ENCODE data around the gene APP.

DNA sequence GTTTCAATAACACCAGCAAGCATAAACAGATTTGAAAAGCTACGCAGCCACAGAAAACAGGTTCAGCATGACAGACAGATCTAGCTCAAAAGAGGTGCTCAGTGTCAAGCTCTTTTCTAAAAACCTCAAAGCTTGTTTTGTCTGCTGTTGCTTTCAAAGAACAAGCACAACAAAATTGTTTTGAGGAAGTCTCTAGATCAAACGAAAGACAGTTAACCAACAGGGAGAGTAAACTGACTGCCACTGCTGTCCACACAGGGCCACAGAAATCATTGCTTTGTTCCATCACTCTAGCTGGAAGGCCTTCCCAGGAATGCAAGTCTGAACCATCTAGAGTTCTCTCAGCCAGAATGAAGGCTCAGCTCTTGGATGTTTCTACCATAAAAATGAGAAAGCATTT, 12.8 kb downstream of the APP start:
- TF ChIP-seq, protein P1, sequence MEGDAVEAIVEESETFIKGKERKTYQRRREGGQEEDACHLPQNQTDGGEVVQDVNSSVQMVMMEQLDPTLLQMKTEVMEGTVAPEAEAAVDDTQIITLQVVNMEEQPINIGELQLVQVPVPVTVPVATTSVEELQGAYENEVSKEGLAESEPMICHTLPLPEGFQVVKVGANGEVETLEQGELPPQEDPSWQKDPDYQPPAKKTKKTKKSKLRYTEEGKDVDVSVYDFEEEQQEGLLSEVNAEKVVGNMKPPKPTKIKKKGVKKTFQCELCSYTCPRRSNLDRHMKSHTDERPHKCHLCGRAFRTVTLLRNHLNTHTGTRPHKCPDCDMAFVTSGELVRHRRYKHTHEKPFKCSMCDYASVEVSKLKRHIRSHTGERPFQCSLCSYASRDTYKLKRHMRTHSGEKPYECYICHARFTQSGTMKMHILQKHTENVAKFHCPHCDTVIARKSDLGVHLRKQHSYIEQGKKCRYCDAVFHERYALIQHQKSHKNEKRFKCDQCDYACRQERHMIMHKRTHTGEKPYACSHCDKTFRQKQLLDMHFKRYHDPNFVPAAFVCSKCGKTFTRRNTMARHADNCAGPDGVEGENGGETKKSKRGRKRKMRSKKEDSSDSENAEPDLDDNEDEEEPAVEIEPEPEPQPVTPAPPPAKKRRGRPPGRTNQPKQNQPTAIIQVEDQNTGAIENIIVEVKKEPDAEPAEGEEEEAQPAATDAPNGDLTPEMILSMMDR (conservative IDR thresholded peaks at IDR 0.05; ENCODE audit: low read depth, low read length), result no peak
- TF ChIP-seq EZH2 (IDR thresholded peaks at IDR 0.05; ENCODE audit: borderline replicate concordance, low read depth, low read length, poor library complexity, severe bottlenecking), result no peak

Data from A673 (cell line).